ENCODE results near the gene NUDT2. TPM values are rescaled to one million over a fixed set of nuclear protein-coding genes. Genes with fewer than 3 reads are reported as not detected.

The NUDT2 gene
- total and polyA plus RNA-seq, 9 donors: 14.8 to 61.4 (median 25.0) TPM

- no peaks in the 10 kb centered on the region for H3K36me3 ChIP-seq
- H3K9me3 ChIP-seq: no peaks in the 10 kb centered on the region
- no peak overlapping the region for H3K27ac ChIP-seq
- no peaks in the 10 kb centered on the region for H3K4me1 ChIP-seq (ENCODE audit: insufficient read depth)
- DNase-seq: no peak
- TF ChIP-seq POLR2A (IDR thresholded peaks at IDR 0.05) (no peak), EP300 (IDR thresholded peaks at IDR 0.05) (no peak), CTCF (IDR thresholded peaks at IDR 0.05) (no peak)
- 33 to 40% (median 36%) methylated on average over 2 of the region's 2 CpGs for WGBS, 3 donors
- H3K27me3 ChIP-seq: no peaks in the 10 kb centered on the region
- no peak overlapping the region for H3K4me3 ChIP-seq
- intact Hi-C loops (cut with DNase I): no loop called here
These were observed 6.3 kb upstream of the NUDT2 start for GRCh38 chr9:34322899-34323591.

- H3K9me3 ChIP-seq: no peaks in the 10 kb centered on the region
- no peak overlapping the region for H3K27ac ChIP-seq
- no peaks in the 10 kb centered on the region for H3K4me1 ChIP-seq (ENCODE audit: insufficient read depth)
- H3K4me3 ChIP-seq: no peak overlapping the region
- TF ChIP-seq CTCF (IDR thresholded peaks at IDR 0.05) (no peak), POLR2A (IDR thresholded peaks at IDR 0.05) (no peak)
- 84 to 93% (median 86%) methylated on average over 1 of the region's 1 CpG for WGBS, 3 donors
- no peaks in the 10 kb centered on the region for H3K36me3 ChIP-seq
- intact Hi-C loops (cut with DNase I): loop anchor here in 1 of 4 donors (5.0 kb wide), 1 partner anchor 274 kb away; no protein-coding TSS in a partner anchor
- no peak for DNase-seq
- no peaks in the 10 kb centered on the region for H3K27me3 ChIP-seq
These were observed 2.7 kb upstream of the NUDT2 start for GRCh38 chr9:34326690-34327089.

- H3K4me1 ChIP-seq (ENCODE audit: insufficient read depth): no peaks in the 10 kb centered on the region
- peak overlapping the region; percentile 68 for H3K4me3 ChIP-seq
- H3K36me3 ChIP-seq: no peaks in the 10 kb centered on the region
- H3K9me3 ChIP-seq: no peaks in the 10 kb centered on the region
- TF ChIP-seq EP300 (IDR thresholded peaks at IDR 0.05) (no peak), CTCF (IDR thresholded peaks at IDR 0.05) (no peak), POLR2A (IDR thresholded peaks at IDR 0.05) (no peak)
- H3K27me3 ChIP-seq: no peaks in the 10 kb centered on the region
- no peak for DNase-seq
- peak overlapping the region in 1 of 2 donors; percentile 62 for H3K27ac ChIP-seq
- intact Hi-C loops (cut with DNase I): loop anchor here in 1 of 4 donors (5.0 kb wide), 1 partner anchor 276 kb away; no protein-coding TSS in a partner anchor
- WGBS, 3 donors: 0 to 1% (median 1%) methylated on average over 11 of the region's 11 CpGs
These were observed 826 bp upstream of the NUDT2 start for GRCh38 chr9:34328500-34328986.

GRCh38 chr9:34331196-34331595, 1.8 kb downstream of the NUDT2 start:
- H3K9me3 ChIP-seq: no peaks in the 10 kb centered on the region
- no peak overlapping the region for H3K4me3 ChIP-seq
- H3K4me1 ChIP-seq (ENCODE audit: insufficient read depth): no peaks in the 10 kb centered on the region
- H3K27ac ChIP-seq: no peak overlapping the region
- no peak for DNase-seq
- no peaks in the 10 kb centered on the region for H3K36me3 ChIP-seq
- H3K27me3 ChIP-seq: no peaks in the 10 kb centered on the region
- WGBS, 3 donors: 76 to 85% (median 83%) methylated on average over 1 of the region's 1 CpG
- no peak for TF ChIP-seq CTCF (IDR thresholded peaks at IDR 0.05)
- TF ChIP-seq EP300 (IDR thresholded peaks at IDR 0.05): no peak
- no peak for TF ChIP-seq POLR2A (IDR thresholded peaks at IDR 0.05)
- intact Hi-C loops (cut with DNase I): loop anchor here in 3 of 4 donors (5.0 to 10.0 kb wide), 2 partner anchors 46 to 274 kb away; partner anchors contain the start of gene MYORG (in 1 of the 3)

All from ovary (tissue), 9 donors.